ENCODE data around the gene DDRGK1.

DDRGK1 gene

GRCh38 chr20:3174442-3175261, 29.8 kb downstream of the DDRGK1 start:
- H3K27ac ChIP-seq (ENCODE audit: low read length, poor library complexity, severe bottlenecking), result no peak overlapping the region
- H2BK12ac ChIP-seq (ENCODE audit: low read length in 2 of 2), result peak overlapping the region in 1 of 2 experiments; percentile 59
- peak overlapping the region; percentile 71 to 81 for H3K4me3 ChIP-seq (ENCODE audit: insufficient read depth in 1 of 2, low read depth in 1 of 2, low read length in 2 of 2)
- H3K4me2 ChIP-seq (ENCODE audit: low read length, poor library complexity, severe bottlenecking), result peak overlapping the region; percentile 71
- peaks cover 0 to 3% of the 10 kb centered on the region in 2 experiments for H3K36me3 ChIP-seq (ENCODE audit: control insufficient read depth in 1 of 2, insufficient read depth in 2 of 2, low read depth in 1 of 2, low read length in 2 of 2)
- DNase-seq, result peak; percentile 20
- H2BK15ac ChIP-seq (ENCODE audit: low read depth, poor library complexity, severe bottlenecking), result no peak overlapping the region
- H2AK5ac ChIP-seq (ENCODE audit: low read length, severe bottlenecking), result no peak overlapping the region
- peaks cover 12% of the 10 kb centered on the region for H3K79me1 ChIP-seq (replicated peaks; ENCODE audit: low read length, poor library complexity, severe bottlenecking)
- peak overlapping the region; percentile 46 to 95 for H3K18ac ChIP-seq (ENCODE audit: low read depth in 1 of 2, low read length in 2 of 2)
- H4K91ac ChIP-seq (ENCODE audit: low read length), result no peak overlapping the region
- no peaks in the 10 kb centered on the region for H3K9me3 ChIP-seq (ENCODE audit: control insufficient read depth, low read length)
- peak overlapping the region in 1 of 2 experiments; percentile 78 for H3K14ac ChIP-seq (ENCODE audit: low read length in 2 of 2)
- peak overlapping the region; percentile 91 for H2AFZ ChIP-seq (ENCODE audit: low read depth, low read length)
- H3K9ac ChIP-seq (ENCODE audit: low read length), result peak overlapping the region; percentile 88
- peaks cover 7% of the 10 kb centered on the region for H3K4me1 ChIP-seq (ENCODE audit: control insufficient read depth, insufficient read depth, low read depth, low read length)
- peaks cover 6 to 8% of the 10 kb centered on the region in 2 experiments for H3K27me3 ChIP-seq (ENCODE audit: control insufficient read depth in 1 of 2, insufficient read depth in 1 of 2, low read length in 2 of 2)
- H3K4ac ChIP-seq (ENCODE audit: low read depth in 1 of 2, low read length in 2 of 2), result no peak overlapping the region
- no peak overlapping the region for H2BK5ac ChIP-seq (ENCODE audit: low read depth, low read length, poor library complexity, severe bottlenecking)
- under 1% methylated on average over 5 of the region's 13 CpGs for WGBS
- H3K23ac ChIP-seq (ENCODE audit: low read length in 2 of 2), result peak overlapping the region in 1 of 2 experiments; percentile 85
- peak overlapping the region; percentile 19 for H4K8ac ChIP-seq (ENCODE audit: low read length)
- no peak overlapping the region for H2BK120ac ChIP-seq (ENCODE audit: low read depth, low read length)

DNA sequence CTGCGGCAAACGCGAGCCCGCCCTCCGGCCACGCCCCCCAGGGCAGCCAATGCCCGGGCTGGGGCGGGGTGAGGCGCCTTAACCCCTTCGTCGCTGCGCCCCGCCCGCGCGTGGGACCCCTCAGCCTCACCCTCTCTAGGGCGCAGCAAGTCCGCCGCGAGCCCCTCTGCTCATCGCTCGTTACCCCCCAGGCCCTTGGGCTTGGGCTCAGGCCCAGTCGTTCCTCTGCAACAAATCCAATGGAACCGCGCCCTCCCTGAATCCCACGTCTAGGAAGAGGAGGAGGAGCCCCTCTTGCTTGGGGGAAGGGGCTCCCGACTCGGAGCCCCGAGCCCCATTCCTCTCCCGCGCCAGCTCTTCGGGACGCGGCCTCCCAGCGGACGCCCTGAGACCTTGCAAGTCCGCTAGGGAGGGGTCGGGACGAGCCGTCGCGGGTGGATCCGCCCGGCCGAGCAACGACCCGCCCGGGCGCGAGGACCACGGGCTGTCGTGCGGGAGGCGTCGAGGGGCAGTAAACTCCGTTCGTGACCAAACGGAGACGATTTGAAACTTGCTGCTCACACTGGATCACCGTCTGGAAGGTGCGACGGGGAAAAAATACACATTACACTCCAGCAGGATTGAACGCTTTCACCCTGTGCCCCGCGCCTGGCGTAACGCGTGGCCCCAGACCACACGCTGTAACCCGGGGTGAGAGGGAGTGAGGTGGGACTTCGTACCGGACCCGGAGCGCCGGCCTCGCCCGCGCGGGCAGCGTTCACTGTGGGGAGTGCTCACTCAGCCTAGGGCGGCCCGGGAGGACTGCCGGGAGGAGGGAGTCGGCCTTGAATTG, 30.7 kb downstream of the DDRGK1 start:
- Histone ChIP-seq H3K9me3 (ENCODE audit: control insufficient read depth, low read length) (no peaks in the 10 kb centered on the region), H4K8ac (ENCODE audit: low read length) (peak overlapping the region; percentile 74), H3K4me1 (ENCODE audit: control insufficient read depth, insufficient read depth, low read depth, low read length) (peaks cover 7% of the 10 kb centered on the region), H2BK12ac (ENCODE audit: low read length in 2 of 2) (peak overlapping the region in 1 of 2 experiments; percentile 59), H3K14ac (ENCODE audit: low read length in 2 of 2) (peak overlapping the region in 1 of 2 experiments; percentile 78), H2BK5ac (ENCODE audit: low read depth, low read length, poor library complexity, severe bottlenecking) (no peak overlapping the region), H3K23ac (ENCODE audit: low read length in 2 of 2) (peak overlapping the region in 1 of 2 experiments; percentile 85), H3K4me2 (ENCODE audit: low read length, poor library complexity, severe bottlenecking) (peak overlapping the region; percentile 71), H2AK5ac (ENCODE audit: low read length, severe bottlenecking) (no peak overlapping the region), H3K4me3 (ENCODE audit: insufficient read depth in 1 of 2, low read depth in 1 of 2, low read length in 2 of 2) (peak overlapping the region; percentile 71 to 81), H3K4ac (ENCODE audit: low read depth in 1 of 2, low read length in 2 of 2) (peak overlapping the region in 1 of 2 experiments; percentile 83), H3K36me3 (ENCODE audit: control insufficient read depth in 1 of 2, insufficient read depth in 2 of 2, low read depth in 1 of 2, low read length in 2 of 2) (peaks cover 0 to 7% of the 10 kb centered on the region in 2 experiments), H2BK15ac (ENCODE audit: low read depth, poor library complexity, severe bottlenecking) (no peak overlapping the region), H4K91ac (ENCODE audit: low read length) (peak overlapping the region; percentile 63), H2AFZ (ENCODE audit: low read depth, low read length) (peak overlapping the region; percentile 91), H3K9ac (ENCODE audit: low read length) (peak overlapping the region; percentile 88), H3K27ac (ENCODE audit: low read length, poor library complexity, severe bottlenecking) (no peak overlapping the region), H3K18ac (ENCODE audit: low read depth in 1 of 2, low read length in 2 of 2) (peak overlapping the region; percentile 83 to 95), H2BK120ac (ENCODE audit: low read depth, low read length) (no peak overlapping the region), H3K79me1 (replicated peaks; ENCODE audit: low read length, poor library complexity, severe bottlenecking) (peaks cover 14% of the 10 kb centered on the region), H3K27me3 (ENCODE audit: control insufficient read depth in 1 of 2, insufficient read depth in 1 of 2, low read length in 2 of 2) (peaks cover 6 to 15% of the 10 kb centered on the region in 2 experiments)
- under 1% methylated on average over 81 of the region's 84 CpGs for WGBS
- DNase-seq, result peak; percentile 84

DNA sequence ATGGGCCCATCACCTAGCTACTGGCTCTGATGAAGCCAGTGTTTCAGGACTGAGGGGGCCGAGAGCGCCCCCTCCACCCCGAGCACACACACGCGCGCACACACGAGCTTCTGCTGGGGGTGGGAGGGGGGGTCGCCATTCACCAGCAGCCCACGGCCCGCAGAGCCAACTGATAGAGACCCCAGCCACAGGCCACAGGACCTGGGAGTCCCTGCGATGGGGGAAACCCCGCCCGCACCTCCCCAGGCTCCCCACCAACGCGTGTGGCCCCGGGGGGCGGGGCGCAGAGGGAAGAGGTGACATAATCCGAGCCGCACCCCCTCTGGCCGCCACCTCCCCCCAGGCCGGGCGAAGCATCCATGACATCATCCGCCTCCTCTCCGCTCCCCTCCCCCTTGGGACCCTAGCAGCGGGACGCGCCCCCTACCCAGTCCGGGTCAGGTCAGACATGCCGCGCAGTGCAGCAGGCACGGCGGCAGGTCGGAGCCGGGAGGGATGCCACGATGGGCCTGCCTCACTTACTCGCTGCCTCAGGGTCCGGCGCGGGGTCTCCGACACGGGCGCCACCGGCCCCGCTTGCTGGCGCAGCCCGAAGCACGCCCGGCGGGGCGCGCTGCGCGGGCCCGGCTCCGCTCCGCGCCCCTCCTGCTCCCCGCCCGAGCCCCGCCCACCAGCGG, 31.4 kb downstream of the DDRGK1 start, which contains the start of gene LZTS3:
TSS of gene LZTS3 (minus strand) at position 617 of the 677 bp plus-strand sequence. CDS start 6,386 bp downstream, outside the sequence.
- Histone ChIP-seq H2BK120ac (ENCODE audit: low read depth, low read length) (no peak within 1 kb of the TSS), H3K4me3 (ENCODE audit: insufficient read depth in 1 of 2, low read depth in 1 of 2, low read length in 2 of 2) (peak within 1 kb of the TSS; percentile 81 to 90), H4K91ac (ENCODE audit: low read length) (peak within 1 kb of the TSS; percentile 75), H2AFZ (ENCODE audit: low read depth, low read length) (peak within 1 kb of the TSS; percentile 91), H3K9ac (ENCODE audit: low read length) (peak within 1 kb of the TSS; percentile 88), H3K23ac (ENCODE audit: low read length in 2 of 2) (peak within 1 kb of the TSS in 1 of 2 experiments; percentile 85), H2BK5ac (ENCODE audit: low read depth, low read length, poor library complexity, severe bottlenecking) (no peak within 1 kb of the TSS), H2BK15ac (ENCODE audit: low read depth, poor library complexity, severe bottlenecking) (peak within 1 kb of the TSS; percentile 26), H3K4ac (ENCODE audit: low read depth in 1 of 2, low read length in 2 of 2) (peak within 1 kb of the TSS in 1 of 2 experiments; percentile 83), H3K14ac (ENCODE audit: low read length in 2 of 2) (peak within 1 kb of the TSS in 1 of 2 experiments; percentile 85), H2BK12ac (ENCODE audit: low read length in 2 of 2) (peak within 1 kb of the TSS in 1 of 2 experiments; percentile 59), H3K4me2 (ENCODE audit: low read length, poor library complexity, severe bottlenecking) (peak within 1 kb of the TSS; percentile 83), H3K4me1 (ENCODE audit: control insufficient read depth, insufficient read depth, low read depth, low read length) (peaks cover 13% of the 10 kb centered on the region), H2AK5ac (ENCODE audit: low read length, severe bottlenecking) (no peak within 1 kb of the TSS), H3K36me3 (ENCODE audit: control insufficient read depth in 1 of 2, insufficient read depth in 2 of 2, low read depth in 1 of 2, low read length in 2 of 2) (peaks cover 0 to 7% of the 10 kb centered on the region in 2 experiments), H3K9me3 (ENCODE audit: control insufficient read depth, low read length) (no peaks in the 10 kb centered on the region), H3K27ac (ENCODE audit: low read length, poor library complexity, severe bottlenecking) (no peak within 1 kb of the TSS), H3K79me1 (replicated peaks; ENCODE audit: low read length, poor library complexity, severe bottlenecking) (peaks cover 14% of the 10 kb centered on the region), H3K18ac (ENCODE audit: low read depth in 1 of 2, low read length in 2 of 2) (peak within 1 kb of the TSS; percentile 83 to 95), H3K27me3 (ENCODE audit: control insufficient read depth in 1 of 2, insufficient read depth in 1 of 2, low read length in 2 of 2) (peaks cover 6 to 22% of the 10 kb centered on the region in 2 experiments), H4K8ac (ENCODE audit: low read length) (peak within 1 kb of the TSS; percentile 74)
- WGBS, result under 1% methylated on average over 54 of the region's 62 CpGs
- peak; percentile 74 for DNase-seq
